Posterior cingulate gyrus (tissue), 11 donors: ENCODE results near the gene LRRC70.
"Not testable (repeated sequence)": the region's sequence is repeated elsewhere in the genome, so short reads cannot be mapped to it uniquely, and the experiment has no call there.

Experiments used
- DNase-seq, 10 donors: peaks; one replicate each; pipeline versions ENCODE4 v3.0.0 to v3.0.0-alpha.2; 2020 to 2021; ENCODE audit warnings: mixed read lengths in 3 of 10
- intact Hi-C: fragments of 100-400 bp; cut with DNase I; formaldehyde crosslinking; loops from one replicate; pipeline ENCODE4 v1.15.1; 2023

LRRC70 gene

DNA sequence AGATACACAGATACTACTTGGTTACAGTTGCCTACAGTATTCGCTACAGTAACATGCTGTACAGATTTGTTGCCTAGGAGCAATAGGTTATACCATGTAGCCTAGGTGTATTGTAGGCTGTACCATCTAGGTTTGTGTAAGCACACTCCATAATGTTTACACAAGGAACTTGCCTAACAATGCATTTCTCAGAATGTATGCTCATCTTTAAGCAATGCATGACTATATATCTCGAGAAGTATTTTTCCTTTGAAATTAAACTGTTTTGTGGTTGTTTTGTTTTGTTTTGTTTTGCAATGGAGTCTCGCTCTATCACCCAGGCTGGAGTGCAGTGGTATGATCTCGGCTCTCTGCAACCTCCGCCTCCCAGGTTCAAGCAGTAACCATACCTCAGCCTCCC lies 25.3 kb downstream of the LRRC70 start:
- intact Hi-C loops, result no loop called here

DNA sequence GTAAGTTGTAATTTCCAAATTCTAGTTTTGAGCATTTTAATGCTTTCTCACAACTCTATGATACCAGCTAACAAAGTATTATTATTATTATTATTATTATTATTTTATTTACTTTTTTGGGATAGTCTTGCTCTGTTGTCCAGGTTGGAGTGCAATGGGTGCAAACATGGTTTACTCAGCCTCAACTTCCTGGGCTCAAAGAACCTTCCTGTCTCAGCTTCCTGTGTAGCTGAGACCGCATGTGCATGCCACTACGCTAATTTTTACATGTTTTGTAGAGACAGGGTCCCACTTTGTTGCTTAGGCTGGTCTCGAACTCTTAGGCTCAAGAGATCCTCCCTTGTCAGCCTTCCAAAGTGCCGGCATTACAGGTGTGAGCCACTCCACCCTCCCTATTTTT lies 27.0 kb downstream of the LRRC70 start:
- DNase-seq, result no peak
- intact Hi-C loops, result no loop called here

More for the DNA sequence above, 25.3 kb downstream of the LRRC70 start:
- no peak for DNase-seq

DNA sequence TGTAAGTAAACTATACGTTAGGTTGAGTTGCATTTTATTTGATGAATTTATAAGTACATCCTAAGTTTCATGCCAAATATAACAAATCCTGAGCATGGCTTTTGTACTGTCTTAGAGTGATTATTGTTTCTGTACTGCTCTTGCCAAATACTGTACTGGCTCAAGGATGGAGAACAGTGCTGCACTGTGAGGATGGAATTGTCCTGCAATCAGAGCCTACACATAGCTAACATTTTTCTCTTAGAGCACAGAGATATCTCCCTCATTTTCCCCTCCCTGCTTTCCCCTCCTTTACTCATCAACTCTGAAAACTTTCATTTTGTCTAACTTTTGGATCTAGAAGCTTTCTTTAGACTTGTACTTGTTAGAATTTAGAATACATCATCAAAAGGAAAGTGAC lies 28.3 kb downstream of the LRRC70 start:
- intact Hi-C loops, result no loop called here
- DNase-seq, result no peak

DNA sequence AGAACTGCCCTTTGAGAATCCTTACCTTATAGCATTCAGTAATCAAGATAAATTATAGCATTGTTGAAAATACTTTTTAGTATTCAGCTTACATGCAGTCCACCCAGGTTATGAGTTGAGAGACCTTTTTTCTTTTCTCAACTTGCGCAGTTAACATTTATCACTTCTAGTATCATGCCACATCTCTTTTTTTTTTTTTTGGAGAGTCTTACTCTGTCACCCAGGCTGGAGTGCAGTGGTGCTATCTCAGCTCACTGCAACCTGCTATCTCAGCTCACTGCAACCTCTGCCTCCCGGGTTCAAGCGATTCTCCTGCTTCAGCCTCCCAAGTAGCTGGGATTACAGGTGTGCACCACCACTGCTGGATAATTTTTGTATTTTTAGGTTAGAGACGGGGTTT lies 29.0 kb downstream of the LRRC70 start:
- intact Hi-C loops, result no loop called here

DNA sequence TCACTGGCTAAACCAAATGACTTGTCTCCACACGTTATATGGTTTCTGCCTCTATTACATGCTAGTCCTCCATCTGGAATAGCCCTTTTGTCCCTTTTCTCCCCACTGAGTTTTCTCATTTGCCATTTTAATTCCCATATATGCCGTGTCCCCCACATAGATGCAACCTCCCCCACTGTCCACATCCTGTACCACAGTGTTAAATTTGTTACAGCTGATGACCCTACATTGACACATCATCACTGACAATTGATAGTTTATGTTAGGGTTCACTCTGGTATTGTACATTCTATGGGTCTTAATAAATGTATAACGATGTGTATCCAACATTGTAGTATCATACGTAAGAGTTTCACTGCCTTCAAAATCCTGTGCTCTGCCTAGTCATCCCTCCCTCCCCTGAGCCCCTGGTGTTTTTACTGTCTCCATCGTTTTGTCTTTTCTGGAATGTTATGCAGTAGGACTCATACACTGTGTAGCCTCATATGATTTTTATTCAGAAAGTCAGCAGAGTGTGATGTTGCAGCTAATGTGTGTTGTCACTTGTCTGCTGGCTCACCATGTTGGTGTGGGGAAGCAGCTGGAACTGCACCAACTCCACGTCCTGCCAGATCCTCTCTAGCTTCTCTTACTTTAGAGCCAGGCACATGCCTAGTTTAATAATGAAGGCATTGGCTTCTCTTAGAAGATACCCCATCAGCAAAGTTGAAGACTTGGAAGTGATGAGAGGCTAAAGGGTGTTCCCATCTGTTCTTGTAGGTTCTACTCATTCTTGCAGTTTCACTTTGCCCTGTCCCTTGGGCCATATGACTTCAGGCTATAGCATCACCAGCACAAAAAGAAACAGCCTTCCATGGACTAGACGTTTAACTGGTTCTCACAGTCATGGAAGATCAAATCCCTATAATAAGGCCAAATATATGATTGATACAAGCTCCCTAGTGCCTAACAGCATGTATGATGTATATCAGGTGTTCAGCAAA lies 30.2 kb downstream of the LRRC70 start:
- peak in 4 of 10 donors; percentile 13 to 85 (median 40) for DNase-seq

More for the DNA sequence above, 29.0 kb downstream of the LRRC70 start:
- DNase-seq, result no peak

DNA sequence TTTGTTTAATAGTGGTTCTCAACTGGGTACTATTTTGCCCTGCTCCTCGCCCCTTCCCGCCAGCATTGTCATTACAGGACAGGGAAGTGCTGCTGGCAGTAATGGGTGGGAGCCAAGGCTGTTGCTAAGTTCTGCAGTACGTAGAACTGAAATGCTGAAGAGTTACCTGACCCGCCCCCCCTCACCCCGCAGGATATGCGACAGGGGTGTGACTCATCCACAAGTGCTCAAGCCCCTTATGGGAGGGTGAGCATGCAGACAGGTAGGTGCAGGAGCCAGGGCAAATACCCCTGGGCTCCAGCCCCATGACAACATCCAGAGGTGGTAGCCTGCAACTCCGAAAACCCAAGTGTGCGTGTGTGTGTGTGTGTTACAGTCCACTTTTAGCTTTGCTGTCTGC lies 35.7 kb downstream of the LRRC70 start:
- DNase-seq, result no peak
- intact Hi-C loops, result no loop called here

More for the DNA sequence above, 30.2 kb downstream of the LRRC70 start:
- intact Hi-C loops, result no loop called here

DNA sequence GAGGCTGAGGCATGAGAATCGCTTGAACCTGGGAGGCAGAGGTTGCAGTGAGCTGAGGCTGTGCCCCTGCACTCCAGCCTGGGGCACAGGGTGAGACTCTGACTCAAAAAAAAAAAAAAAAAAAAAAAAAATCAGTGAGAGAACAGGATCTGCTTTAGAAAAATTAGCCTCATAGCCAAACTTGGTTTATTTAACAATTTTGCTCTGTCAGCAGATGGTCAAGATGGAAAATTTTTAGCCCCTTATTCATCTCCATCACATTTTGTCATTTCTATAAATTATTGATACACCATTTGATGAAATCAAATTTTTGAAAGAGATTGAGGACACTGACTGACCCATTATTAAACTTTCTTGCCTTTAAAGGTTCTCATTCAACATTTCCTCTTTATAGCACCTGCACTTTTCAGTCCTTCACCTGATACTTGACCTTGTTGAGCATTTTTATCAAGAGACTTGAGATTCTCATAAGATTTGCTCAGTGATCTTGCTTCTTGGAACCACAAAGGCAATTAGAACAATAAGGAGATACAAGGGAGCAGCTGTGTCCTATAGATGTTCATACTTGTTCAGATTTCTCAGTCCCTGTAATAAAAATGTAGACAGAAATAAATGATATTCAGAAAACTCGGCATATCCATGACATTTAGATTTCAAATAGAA lies 38.1 kb downstream of the LRRC70 start:
- DNase-seq, result no peak
- intact Hi-C loops, result no loop called here

DNA sequence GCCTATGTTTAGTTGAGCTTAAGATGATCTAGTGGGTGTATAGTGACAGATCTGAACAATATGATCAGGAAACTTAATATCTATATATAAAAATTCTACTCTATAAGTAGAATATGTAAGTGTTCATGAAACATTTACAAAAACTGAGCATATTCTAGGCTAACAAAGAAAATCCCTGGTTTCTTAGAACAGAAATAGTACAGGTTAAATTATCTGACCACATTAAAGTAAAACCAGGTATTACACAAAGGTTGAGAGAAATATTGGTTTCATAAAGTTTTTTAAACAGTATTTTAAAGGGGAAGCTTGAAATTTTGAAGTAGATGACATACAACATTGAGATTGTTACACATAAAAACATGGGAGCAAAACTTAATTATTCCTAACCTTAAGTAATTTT lies 39.3 kb downstream of the LRRC70 start:
- intact Hi-C loops, result no loop called here
- DNase-seq, result no peak

DNA sequence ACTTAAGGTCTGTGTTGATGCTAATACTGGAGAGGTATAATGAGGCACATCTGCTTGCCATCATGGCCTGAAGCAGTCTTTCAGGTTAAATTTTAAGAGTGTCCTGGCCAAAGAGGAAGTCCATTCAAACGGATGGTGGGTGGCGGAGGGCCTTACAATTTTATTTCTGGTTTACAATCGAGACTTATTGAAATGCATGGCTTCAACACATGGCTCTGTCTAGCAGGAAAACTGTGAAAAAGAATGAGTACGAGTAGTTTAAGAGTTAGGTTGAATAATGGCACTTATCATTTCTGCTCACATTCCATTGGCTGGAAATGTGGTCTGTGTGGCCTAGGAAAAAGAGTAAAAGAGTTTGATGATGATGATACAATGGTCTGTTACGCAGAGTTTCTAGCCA lies 42.1 kb downstream of the LRRC70 start:
- no peak for DNase-seq
- intact Hi-C loops, result no loop called here

DNA sequence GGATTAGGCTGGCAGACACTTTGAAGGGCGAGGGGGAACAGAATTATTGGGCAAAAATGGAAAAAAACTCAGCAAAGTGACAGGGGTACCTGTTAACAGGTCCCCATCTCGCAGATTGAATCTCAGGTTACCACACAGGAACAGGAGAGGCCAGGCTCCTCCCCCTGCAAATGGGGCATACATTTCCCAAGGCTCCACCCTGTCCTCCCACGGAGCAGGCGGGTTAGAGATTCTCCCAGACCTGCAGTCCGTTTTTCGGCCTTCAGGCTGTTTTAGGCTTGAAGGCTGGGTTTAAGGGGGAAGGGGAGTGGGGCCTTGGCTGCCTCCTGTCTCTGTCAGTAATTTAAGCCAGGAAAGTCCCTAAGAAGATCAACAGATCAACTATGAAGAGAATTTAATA lies 42.7 kb downstream of the LRRC70 start:
- DNase-seq, result no peak
- intact Hi-C loops, result no loop called here

DNA sequence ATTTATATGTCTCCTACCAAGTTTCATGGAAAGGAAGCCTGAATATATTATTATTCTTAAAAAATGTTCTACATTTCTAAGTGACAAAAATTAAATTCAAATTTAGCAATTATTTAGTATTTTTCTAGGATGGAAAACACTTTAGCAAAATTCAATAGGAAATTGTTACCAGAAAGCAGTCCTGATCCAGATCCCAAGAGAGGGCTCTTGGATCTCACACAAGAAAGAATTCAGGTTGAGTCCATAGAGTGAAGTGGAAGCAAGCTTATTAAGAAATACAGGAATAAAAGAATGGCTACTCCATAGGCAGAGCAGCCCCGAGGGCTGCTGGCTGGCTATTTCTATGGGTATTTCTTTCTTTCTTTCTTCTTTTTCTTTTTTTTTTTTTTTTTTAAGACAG lies 44.7 kb downstream of the LRRC70 start:
- DNase-seq, result no peak
- intact Hi-C loops, result no loop called here

DNA sequence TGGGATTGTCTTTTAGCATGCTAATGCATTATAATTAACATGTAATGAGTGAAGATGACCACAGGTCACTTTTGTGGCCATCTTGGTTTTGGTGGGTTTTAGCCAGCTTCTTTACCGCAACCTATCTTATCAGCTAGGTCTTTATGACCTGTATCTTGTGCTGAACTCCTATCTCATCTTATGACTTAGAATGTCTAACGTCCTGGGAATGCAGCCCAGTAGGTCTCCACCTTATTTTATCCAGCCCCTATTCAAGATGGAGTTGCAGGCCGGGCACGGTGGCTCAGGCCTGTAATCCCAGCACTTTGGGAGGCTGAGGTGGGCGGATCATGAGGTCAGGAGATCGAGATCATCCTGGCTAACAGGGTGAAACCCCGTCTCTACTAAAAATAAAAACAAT lies 45.8 kb downstream of the LRRC70 start:
- intact Hi-C loops, DNase-seq: not testable (repeated sequence)

DNA sequence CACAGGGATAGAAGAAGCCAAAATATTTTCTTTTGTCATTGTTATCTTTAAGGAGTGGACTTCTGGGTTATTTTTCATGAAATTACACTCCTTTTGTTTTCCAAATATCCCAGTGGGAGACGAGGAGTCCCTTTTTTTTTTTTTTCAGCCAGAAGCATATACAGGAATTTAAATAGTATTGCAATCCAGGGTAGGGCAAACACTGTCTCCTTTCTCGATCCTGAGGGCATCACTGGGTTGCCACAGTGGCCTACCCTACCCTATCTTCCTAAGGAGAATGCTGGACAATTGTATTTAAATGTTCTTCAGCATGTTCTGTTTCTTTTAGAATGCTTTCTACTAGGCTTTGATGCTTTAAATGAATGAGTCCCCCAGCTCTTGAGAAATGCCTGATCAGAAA lies 47.9 kb downstream of the LRRC70 start:
- intact Hi-C loops, result no loop called here

DNA sequence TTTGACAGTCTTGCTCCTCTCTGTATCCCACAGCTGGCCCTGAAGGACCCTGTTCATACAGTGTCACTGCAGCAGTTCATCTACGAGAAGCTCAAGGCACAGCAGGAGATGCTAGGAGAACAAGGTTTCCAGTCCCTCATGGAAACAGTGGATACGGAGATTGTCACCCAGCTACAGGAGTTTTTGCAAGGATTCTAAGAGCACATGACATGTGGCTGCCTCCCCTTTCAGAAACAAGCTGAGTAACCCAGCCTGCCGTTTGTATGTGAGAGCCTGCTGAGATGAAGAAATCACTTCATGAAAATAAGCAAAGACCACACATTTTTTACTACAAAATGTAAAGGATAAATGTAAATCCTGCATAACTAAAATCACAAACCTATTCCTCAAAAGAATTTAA lies 48.5 kb downstream of the LRRC70 start:
- intact Hi-C loops, result no loop called here
- no peak for DNase-seq

More for the DNA sequence above, 47.9 kb downstream of the LRRC70 start:
- DNase-seq, result no peak

DNA sequence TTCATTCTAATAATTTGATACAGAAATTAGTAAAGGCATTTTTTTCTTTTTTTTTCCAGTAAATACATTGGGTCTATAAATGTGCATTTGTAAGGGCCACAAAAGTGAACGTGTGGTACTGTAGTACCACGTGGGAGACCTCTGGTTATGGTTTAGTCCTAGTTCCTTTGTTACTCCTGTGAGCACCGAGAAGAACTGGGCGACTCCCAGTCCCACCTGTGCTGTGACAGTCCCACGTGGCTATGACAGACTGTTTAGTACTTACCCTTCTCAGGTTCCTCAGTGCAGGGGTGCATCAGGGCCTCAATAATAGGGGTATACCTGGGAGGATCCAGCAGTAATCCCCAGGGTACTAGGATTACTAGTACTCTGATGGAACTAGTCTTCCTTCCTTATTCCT lies 49.3 kb downstream of the LRRC70 start:
- DNase-seq, result no peak
- intact Hi-C loops, result no loop called here
